Skeletal muscle satellite cell (primary cell): ENCODE results near the gene EHMT1.
"Not testable (repeated sequence)": the region's sequence is repeated elsewhere in the genome, so short reads cannot be mapped to it uniquely, and the experiment has no call there.

Experiments used
- H3K27me3 ChIP-seq: 2 replicates; pipeline ENCODE4 v1.7.0; 2013; ENCODE audit warnings: low read length; ENCODE audit not compliant: control insufficient read depth, insufficient read depth
- H3K36me3 ChIP-seq: 2 replicates; pipeline ENCODE4 v1.7.0; 2013; ENCODE audit warnings: mild to moderate bottlenecking, control low read depth, low read length; ENCODE audit not compliant: insufficient read depth
- H3K4me1 ChIP-seq: 2 replicates; pipeline ENCODE4 v1.7.0; 2013; ENCODE audit warnings: low read length; ENCODE audit not compliant: control insufficient read depth, insufficient read depth
- H3K4me2 ChIP-seq: 2 replicates; pipeline ENCODE4 v1.7.0; 2013; ENCODE audit warnings: mild to moderate bottlenecking, low read length
- H3K4me3 ChIP-seq: 2 replicates; pipeline ENCODE4 v1.7.0; 2013; ENCODE audit warnings: low read length
- H3K9ac ChIP-seq: 2 replicates; pipeline ENCODE4 v1.7.0; 2013; ENCODE audit warnings: mild to moderate bottlenecking, low read depth, low read length, moderate library complexity
- H3K9me3 ChIP-seq: replicated peaks from 2 replicates; pipeline ENCODE4 v1.7.0; 2013; ENCODE audit warnings: mild to moderate bottlenecking, control low read depth, low read length

EHMT1 gene

DNA sequence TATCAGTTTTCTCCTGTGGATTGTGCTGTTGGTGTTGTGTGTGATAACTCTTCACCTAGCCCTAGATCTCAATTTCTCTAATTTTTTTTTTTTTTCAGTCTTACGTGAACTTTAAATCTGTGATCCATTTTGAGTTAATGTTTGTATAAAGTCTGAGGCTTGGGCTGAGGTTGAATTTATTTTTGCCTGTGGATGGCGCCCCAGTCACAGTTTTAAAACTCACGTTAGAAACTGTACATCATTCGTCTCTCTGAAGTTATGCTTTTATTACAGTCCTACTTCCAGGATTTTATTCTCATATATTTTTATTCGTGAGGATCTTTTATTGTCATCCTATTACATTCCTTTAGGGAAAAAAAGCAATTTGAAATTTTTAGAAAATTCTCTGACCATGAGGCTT, 103.1 kb downstream of the EHMT1 start:
- Histone ChIP-seq H3K4me1 (peaks cover 5% of the 10 kb centered on the region), H3K9me3 (no peaks in the 10 kb centered on the region), H3K36me3 (peaks cover 11% of the 10 kb centered on the region), H3K9ac (no peak overlapping the region), H3K27me3 (no peaks in the 10 kb centered on the region), H3K4me2 (no peak overlapping the region), H3K4me3 (no peak overlapping the region)

DNA sequence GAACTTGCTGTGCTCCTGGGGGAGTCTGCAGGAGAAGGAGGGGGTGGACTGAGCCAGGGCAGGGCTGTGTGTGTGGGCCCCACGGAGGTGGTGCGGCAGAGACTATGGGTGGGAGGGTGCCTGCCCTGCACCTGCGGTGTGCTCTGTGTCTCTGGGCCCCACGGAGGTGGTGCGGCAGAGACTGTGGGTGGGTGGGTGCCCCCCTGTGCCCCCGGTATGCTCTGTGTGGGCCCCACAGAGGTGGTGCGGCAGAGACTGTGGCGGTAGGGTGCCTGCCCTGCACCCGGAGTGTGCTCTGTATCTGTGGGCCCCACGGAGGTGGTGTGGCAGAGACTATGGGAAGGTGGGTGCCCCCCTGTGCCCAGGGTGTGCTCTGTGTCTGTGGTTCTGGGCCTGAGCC, 103.7 kb downstream of the EHMT1 start:
- Histone ChIP-seq H3K36me3 (peaks cover 7% of the 10 kb centered on the region), H3K27me3 (no peaks in the 10 kb centered on the region), H3K4me2 (no peak overlapping the region), H3K4me1 (peaks cover 5% of the 10 kb centered on the region), H3K9ac (no peak overlapping the region), H3K4me3 (no peak overlapping the region), H3K9me3 (no peaks in the 10 kb centered on the region)

DNA sequence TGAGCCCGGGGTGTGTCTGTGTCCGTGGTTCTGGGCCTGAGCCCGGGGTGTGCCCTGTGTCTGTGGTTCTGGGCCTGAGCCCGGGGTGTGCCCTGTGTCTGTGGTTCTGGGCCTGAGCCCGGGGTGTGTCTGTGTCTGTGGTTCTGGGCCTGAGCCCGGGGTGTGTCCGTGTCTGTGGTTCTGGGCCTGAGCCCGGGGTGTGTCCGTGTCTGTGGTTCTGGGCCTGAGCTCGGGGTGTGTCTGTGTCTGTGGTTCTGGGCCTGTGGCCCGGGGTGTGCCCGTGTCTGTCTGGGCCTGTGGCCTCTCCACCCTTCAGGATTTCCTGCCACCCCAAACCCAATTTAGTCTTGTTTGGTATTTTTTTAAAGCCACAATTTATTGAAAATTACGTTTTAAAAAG, 104.6 kb downstream of the EHMT1 start:
- H3K4me3 ChIP-seq, H3K27me3 ChIP-seq, H3K9ac ChIP-seq, H3K9me3 ChIP-seq, H3K4me1 ChIP-seq, H3K4me2 ChIP-seq: not testable (repeated sequence)
- peaks cover 11% of the 10 kb centered on the region for H3K36me3 ChIP-seq

DNA sequence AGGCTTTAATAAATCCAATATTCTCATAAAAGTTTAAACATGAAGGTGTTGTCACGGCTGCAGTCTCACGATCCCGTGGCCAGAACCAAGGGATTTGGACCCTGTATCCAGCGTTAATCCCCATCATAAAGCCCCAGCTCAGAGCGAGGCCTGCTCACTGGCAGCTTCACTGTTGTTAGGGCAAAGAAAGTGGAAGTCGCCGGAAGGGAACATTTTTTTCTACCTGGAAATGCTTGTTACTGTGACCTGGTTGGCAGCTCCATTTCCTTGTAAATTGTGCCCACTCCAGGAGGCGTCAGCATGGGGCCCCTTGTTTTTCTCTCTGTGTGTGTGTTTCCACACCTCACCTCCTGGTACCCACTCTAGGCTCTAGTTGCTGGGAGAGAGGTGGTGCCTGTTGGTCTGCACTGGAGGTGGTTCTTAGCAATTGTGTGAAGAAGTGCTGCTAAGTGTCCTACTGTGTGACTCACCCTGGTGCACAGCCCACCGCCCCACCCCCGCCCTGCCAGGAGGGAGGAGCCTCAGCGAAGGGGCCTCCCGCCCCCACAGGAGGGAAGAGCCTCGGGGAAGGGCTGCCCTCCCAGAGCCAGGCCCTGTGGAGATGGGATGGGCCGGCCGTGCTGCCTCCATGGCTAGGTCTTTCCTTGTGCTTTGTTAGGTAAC, 105.1 kb downstream of the EHMT1 start:
- Histone ChIP-seq H3K4me2 (no peak overlapping the region), H3K27me3 (no peaks in the 10 kb centered on the region), H3K4me1 (peaks cover 5% of the 10 kb centered on the region), H3K4me3 (no peak overlapping the region), H3K36me3 (peaks cover 16% of the 10 kb centered on the region), H3K9me3 (no peaks in the 10 kb centered on the region), H3K9ac (no peak overlapping the region)

DNA sequence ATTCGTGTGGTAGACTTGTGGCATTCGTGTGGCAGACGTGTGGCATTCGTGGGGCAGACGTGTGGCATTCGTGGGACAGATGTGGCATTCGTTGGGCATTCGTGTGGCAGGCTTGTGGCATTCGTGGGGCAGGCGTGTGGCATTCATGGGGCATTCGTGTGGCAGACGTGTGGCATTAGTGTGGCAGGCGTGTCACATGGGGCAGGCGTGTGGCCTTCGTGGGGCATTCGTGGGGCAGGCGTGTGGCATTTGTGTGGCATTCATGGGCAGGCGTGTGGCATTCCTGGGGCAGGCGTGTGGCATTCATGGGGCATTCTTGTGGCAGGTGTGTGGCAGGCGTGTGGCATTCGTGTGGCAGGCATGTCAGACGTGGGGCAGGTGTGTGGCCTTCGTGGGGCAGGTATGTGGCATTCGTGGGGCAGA, 106.0 kb downstream of the EHMT1 start:
- no peaks in the 10 kb centered on the region for H3K27me3 ChIP-seq
- no peak overlapping the region for H3K9ac ChIP-seq
- peaks cover 5% of the 10 kb centered on the region for H3K4me1 ChIP-seq
- H3K36me3 ChIP-seq = peaks cover 20% of the 10 kb centered on the region
- no peak overlapping the region for H3K4me3 ChIP-seq
- no peak overlapping the region for H3K4me2 ChIP-seq
- H3K9me3 ChIP-seq = no peaks in the 10 kb centered on the region

DNA sequence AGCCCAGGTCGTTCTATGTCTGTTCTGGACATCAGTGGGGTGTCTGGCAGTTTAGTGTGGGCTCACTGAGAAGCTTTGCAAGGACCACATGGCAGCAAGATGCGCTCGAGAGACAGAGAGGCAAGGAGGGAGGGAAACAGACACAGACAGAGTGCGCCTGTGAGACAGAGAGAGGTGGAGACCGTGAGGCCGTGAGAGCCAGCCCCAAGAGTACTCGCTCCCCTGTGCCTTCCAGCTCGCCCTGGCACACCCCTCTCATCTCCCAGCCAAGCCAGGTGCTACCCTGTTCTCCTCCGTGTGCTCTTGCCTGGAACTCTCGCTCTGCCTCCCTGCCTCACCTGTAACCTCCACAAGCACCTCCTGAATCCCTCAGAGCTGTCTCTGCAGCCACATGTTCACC, 106.8 kb downstream of the EHMT1 start:
- Histone ChIP-seq H3K4me3 (no peak overlapping the region), H3K4me1 (peaks cover 5% of the 10 kb centered on the region), H3K36me3 (peaks cover 28% of the 10 kb centered on the region), H3K4me2 (no peak overlapping the region), H3K9ac (no peak overlapping the region), H3K9me3 (no peaks in the 10 kb centered on the region), H3K27me3 (no peaks in the 10 kb centered on the region)

DNA sequence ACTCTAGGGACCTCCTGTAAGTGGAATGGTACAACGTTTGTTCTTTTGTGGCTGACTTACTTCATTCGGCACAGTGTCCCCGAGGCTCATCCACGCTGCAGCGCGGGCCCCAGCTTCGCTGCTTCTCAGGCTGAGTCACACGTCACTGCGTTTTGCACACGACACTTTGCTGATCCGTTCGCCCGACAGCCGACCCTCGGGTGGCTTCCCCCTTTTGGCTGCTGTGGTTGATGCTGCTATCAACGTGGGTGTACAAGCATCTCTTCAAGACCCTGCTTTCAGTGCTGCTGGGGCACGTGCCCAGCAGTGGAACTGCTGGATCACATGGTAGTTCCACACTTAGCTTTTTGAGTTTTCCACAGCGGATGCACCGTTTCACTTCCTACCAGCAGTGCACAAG, 107.5 kb downstream of the EHMT1 start:
- not testable (repeated sequence) for H3K9ac ChIP-seq, H3K27me3 ChIP-seq, H3K4me1 ChIP-seq, H3K4me3 ChIP-seq, H3K9me3 ChIP-seq, H3K4me2 ChIP-seq
- H3K36me3 ChIP-seq = peaks cover 29% of the 10 kb centered on the region

DNA sequence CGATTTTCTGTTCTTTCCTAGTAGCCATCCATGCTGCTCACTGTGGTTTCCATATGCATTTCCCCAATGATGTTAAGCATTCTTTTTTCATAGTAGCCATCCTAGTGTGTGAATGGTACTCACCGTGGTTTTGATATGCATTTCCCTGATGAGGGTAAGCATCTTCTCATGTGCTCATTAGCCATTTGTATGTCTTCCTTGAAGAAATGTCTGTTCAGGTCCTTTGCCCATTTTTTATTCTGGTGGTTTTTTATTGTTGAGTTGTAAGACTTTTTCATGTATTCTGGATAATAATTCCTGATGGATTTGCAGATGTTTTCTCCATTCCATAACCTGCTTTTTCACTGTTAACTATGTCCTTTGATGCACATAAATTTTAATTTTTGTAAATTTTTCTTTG, 108.0 kb downstream of the EHMT1 start:
- no peaks in the 10 kb centered on the region for H3K27me3 ChIP-seq
- no peak overlapping the region for H3K9ac ChIP-seq
- H3K4me3 ChIP-seq = no peak overlapping the region
- H3K9me3 ChIP-seq = no peaks in the 10 kb centered on the region
- peaks cover 30% of the 10 kb centered on the region for H3K36me3 ChIP-seq
- H3K4me1 ChIP-seq = peaks cover 5% of the 10 kb centered on the region
- no peak overlapping the region for H3K4me2 ChIP-seq

DNA sequence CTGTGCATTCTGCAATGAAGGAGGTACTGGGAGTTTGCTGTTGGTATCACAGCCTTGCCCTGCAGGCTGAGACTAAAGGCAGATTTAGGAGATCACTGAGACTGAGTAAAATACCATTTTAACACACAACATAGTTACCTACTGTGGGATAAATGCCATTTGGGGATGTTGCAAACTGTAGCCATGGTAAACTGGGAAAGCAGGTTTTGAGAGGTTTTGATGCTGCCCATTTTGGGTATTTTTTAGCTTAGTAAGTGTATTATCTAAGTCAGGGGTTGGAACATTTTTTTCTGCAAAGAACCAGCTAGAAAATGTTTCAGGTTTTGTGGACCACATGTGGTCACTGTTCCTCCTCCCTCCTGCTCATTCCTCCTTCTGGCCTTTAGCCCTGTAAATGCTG, 108.9 kb downstream of the EHMT1 start:
- Histone ChIP-seq H3K36me3 (peaks cover 38% of the 10 kb centered on the region), H3K4me2 (no peak overlapping the region), H3K9me3 (no peaks in the 10 kb centered on the region), H3K4me3 (no peak overlapping the region), H3K9ac (no peak overlapping the region), H3K4me1 (peaks cover 5% of the 10 kb centered on the region), H3K27me3 (no peaks in the 10 kb centered on the region)

DNA sequence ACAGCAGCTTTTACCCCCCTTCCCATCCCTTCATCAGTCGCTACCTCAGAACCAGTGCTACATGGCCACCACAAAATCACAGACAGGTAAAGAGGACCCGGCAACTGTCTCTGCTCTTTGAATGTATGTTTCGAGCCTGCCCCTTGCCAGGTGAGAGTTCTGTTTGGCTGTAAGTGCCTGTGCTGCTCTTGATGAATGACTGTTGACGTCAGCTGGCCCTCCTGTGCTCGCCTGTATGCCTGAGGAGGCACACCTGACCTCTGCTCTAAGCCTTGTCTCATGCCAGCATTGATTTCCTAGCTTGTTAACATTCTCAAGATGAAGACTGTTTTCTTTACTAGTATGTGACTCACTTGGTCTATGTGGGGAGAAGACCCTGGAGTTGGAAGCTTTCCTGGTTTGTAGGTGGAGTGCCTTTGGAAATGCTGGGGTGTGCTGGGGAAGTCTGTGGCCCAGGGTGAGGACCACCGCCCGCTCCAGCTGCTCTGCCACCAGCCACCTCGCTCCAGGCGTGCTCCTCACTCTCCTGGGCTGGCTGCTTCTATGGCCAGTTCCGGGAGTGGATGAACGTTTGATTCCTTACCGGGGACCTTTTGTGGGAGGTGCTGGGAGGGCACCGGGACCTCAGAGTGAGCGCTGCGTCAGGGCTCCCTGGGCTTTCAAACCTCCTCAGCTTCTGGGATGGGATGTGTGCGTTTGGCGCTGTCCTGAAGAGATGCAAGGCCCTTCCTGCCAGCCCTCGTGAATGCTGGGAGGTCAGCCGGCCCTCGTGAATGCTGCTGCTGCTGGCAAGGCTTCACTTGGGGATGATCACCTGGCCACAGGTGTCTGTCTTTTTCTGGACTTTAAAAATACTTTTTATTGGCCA, 109.9 kb downstream of the EHMT1 start:
- H3K9ac ChIP-seq = no peak overlapping the region
- H3K36me3 ChIP-seq = peaks cover 46% of the 10 kb centered on the region
- peaks cover 4% of the 10 kb centered on the region for H3K4me1 ChIP-seq

DNA sequence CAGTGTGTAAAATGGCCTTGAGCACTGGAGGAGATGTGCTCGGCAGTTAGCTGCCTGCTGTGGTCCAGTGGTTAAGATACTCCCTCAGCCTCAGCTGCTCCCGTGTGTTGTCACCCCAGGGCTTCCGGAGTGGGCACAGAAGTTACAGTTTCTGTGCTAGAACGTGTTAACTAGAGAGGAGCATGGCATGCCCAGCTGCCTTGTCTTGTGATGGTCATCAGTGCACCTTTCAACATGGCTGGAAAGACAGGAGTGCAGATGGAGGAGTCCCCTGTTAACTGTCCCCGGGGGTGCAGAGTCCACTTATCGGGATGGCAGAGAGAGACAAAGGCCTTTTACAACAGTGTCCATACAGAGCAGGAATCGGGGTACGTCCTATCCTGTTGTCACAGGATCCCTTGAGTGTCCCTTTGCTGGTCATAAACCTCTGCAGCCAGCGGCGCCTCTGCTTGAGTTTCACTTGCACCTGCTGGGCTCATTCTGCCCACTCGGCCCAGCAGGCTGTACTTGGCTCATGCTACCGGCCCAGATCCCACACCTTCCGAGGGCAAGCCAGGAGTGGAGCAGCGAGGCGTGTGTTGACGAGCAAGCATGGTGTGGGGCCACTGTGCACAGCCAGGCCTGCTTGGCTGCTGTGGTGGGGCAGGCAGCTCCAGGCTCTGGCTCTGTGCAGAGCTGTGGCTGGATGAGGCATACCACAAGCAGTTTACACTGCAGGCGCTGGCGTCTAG, 112.6 kb downstream of the EHMT1 start:
- Histone ChIP-seq H3K9ac (no peak overlapping the region), H3K9me3 (no peaks in the 10 kb centered on the region), H3K27me3 (no peaks in the 10 kb centered on the region), H3K4me1 (no peaks in the 10 kb centered on the region), H3K4me2 (no peak overlapping the region), H3K36me3 (peaks cover 45% of the 10 kb centered on the region), H3K4me3 (no peak overlapping the region)

More for the DNA sequence above, 109.9 kb downstream of the EHMT1 start:
- Histone ChIP-seq H3K27me3 (no peaks in the 10 kb centered on the region), H3K9me3 (no peaks in the 10 kb centered on the region), H3K4me2 (no peak overlapping the region), H3K4me3 (no peak overlapping the region)
